HEK293 (cell line): Measurements from ENCODE around the gene ATAT1.

Source experiments
- CTCF ChIA-PET: fragments of 350-600 bp; formaldehyde crosslinking; extraction: SDS; loops from one replicate; lab custom pipeline; 2021; ENCODE audit warnings: antibody characterized with exemption; lab: Yijun Ruan, JAX
- POLR2A ChIA-PET: fragments of 300-600 bp; formaldehyde crosslinking; extraction: SDS; loops from one replicate; lab custom pipeline; 2020; ENCODE audit warnings: antibody characterized with exemption, inconsistent platforms; lab: Yijun Ruan, JAX
- H3K27ac ChIP-seq: fragments of 200-500 bp; sonication (Bioruptor generic); 2 replicates; pipeline ENCODE4 v1.5.1; 2014; ENCODE audit warnings: low read depth, low read length, control low read depth, inconsistent platforms; ENCODE audit errors: extremely low read depth
- H3K36me3 ChIP-seq, 2 experiments: fragments of 200-500 bp in 1 of 2; sonication (Bioruptor generic) in 1 of 2; 1 replicate in 1 of 2; 2 replicates in 1 of 2; pipeline ENCODE4 v1.5.1; 2014 to 2017; ENCODE audit warnings: inconsistent platforms in 2 of 2, low read length in 2 of 2; ENCODE audit not compliant: control insufficient read depth in 2 of 2, insufficient read depth in 1 of 2
- H3K4me1 ChIP-seq: fragments of 200-500 bp; sonication (Bioruptor generic); 2 replicates; pipeline ENCODE4 v1.5.1; 2014; ENCODE audit warnings: mild to moderate bottlenecking, low read length, inconsistent platforms; ENCODE audit not compliant: control insufficient read depth, insufficient read depth
- H3K4me3 ChIP-seq: 2 replicates; pipeline ENCODE4 v1.5.1; 2011; ENCODE audit warnings: low read depth, mild to moderate bottlenecking, control low read depth, low read length, moderate library complexity
- H3K9me3 ChIP-seq: fragments of 200-500 bp; sonication (Bioruptor generic); 2 replicates; pipeline ENCODE4 v1.5.1; 2014; ENCODE audit warnings: low read depth, low read length, inconsistent platforms; ENCODE audit not compliant: control insufficient read depth, insufficient read depth
- HOXC10 ChIP-seq: sonication (generic); formaldehyde crosslinking; IDR thresholded peaks from 2 replicates; pipeline ENCODE4 v1.8.1; 2023; ENCODE audit warnings: mild to moderate bottlenecking, missing genetic modification reagents
- REPIN1 ChIP-seq: fragments of 450-650 bp; formaldehyde crosslinking; IDR thresholded peaks from 2 replicates; pipeline ENCODE4 v1.5.1; 2017; ENCODE audit warnings: missing biosample characterization, missing genetic modification characterization, low read depth
- WT1 ChIP-seq: fragments of 450-650 bp; formaldehyde crosslinking; IDR thresholded peaks from 2 replicates; pipeline ENCODE4 v1.5.1; 2016; ENCODE audit warnings: missing biosample characterization, missing genetic modification characterization
- YY1 ChIP-seq: fragments of 450-650 bp; formaldehyde crosslinking; IDR thresholded peaks from 2 replicates; pipeline ENCODE4 v1.5.1; 2018; ENCODE audit warnings: missing biosample characterization, missing genetic modification characterization
- ZFP69B ChIP-seq: fragments of 450-650 bp; formaldehyde crosslinking; IDR thresholded peaks from 2 replicates; pipeline ENCODE4 v1.5.1; 2016; ENCODE audit warnings: missing biosample characterization, missing genetic modification characterization
- ZNF132 ChIP-seq: fragments of 450-650 bp; formaldehyde crosslinking; IDR thresholded peaks from 2 replicates; pipeline ENCODE4 v1.5.1; 2017; ENCODE audit warnings: missing biosample characterization, missing genetic modification characterization, borderline replicate concordance
- ZNF133 ChIP-seq: fragments of 450-650 bp; formaldehyde crosslinking; IDR thresholded peaks from 2 replicates; pipeline ENCODE4 v1.5.1; 2016; ENCODE audit warnings: missing biosample characterization, missing genetic modification characterization
- ZNF140 ChIP-seq: fragments of 450-650 bp; formaldehyde crosslinking; IDR thresholded peaks from 2 replicates; pipeline ENCODE4 v1.5.1; 2016; ENCODE audit warnings: missing biosample characterization, missing genetic modification characterization
- ZNF19 ChIP-seq: fragments of 450-650 bp; formaldehyde crosslinking; IDR thresholded peaks from 2 replicates; pipeline ENCODE4; 2016; ENCODE audit warnings: missing biosample characterization, missing genetic modification characterization, low read depth
- ZNF223 ChIP-seq: fragments of 450-650 bp; formaldehyde crosslinking; IDR thresholded peaks from 2 replicates; pipeline ENCODE4 v1.5.1; 2016; ENCODE audit warnings: missing biosample characterization, missing genetic modification characterization
- ZNF473 ChIP-seq: fragments of 450-650 bp; formaldehyde crosslinking; IDR thresholded peaks from 2 replicates; pipeline ENCODE4 v1.5.1; 2017; ENCODE audit warnings: missing biosample characterization, missing genetic modification characterization
- ZNF510 ChIP-seq: fragments of 450-650 bp; formaldehyde crosslinking; IDR thresholded peaks from 2 replicates; pipeline ENCODE4 v1.5.1; 2018; ENCODE audit warnings: mild to moderate bottlenecking, missing genetic modification characterization, missing biosample characterization; ENCODE audit not compliant: insufficient replicate concordance
- ZNF514 ChIP-seq: fragments of 450-650 bp; formaldehyde crosslinking; IDR thresholded peaks from 2 replicates; pipeline ENCODE4 v1.5.1; 2016; ENCODE audit warnings: missing biosample characterization, missing genetic modification characterization
- ZNF664 ChIP-seq: fragments of 450-650 bp; formaldehyde crosslinking; IDR thresholded peaks from 2 replicates; pipeline ENCODE4 v1.5.1; 2016; ENCODE audit warnings: missing biosample characterization, missing genetic modification characterization
- ZNF830 ChIP-seq: fragments of 450-650 bp; IDR thresholded peaks from 2 replicates; pipeline ENCODE4 v1.5.0; 2018; ENCODE audit warnings: missing biosample characterization, missing genetic modification characterization, low read depth, mild to moderate bottlenecking, moderate library complexity
- ZNF837 ChIP-seq: fragments of 450-650 bp; formaldehyde crosslinking; IDR thresholded peaks from 2 replicates; pipeline ENCODE4 v1.5.1; 2016; ENCODE audit warnings: missing biosample characterization, missing genetic modification characterization
- TF ChIP-seq, protein P1 (sequence below): fragments of 450-650 bp; formaldehyde crosslinking; IDR thresholded peaks from 2 replicates; pipeline ENCODE4 v1.5.1; 2016; ENCODE audit warnings: missing biosample characterization, missing genetic modification characterization, borderline replicate concordance
- TF ChIP-seq, protein P2 (sequence below): fragments of 450-650 bp; formaldehyde crosslinking; IDR thresholded peaks from 2 replicates; pipeline ENCODE4 v1.5.1; 2016; ENCODE audit warnings: missing biosample characterization, missing genetic modification characterization
- TF ChIP-seq, protein P3 (sequence below): fragments of 450-650 bp; formaldehyde crosslinking; IDR thresholded peaks from 2 replicates; pipeline ENCODE4 v1.5.1; 2016; ENCODE audit warnings: missing biosample characterization, missing genetic modification characterization, borderline replicate concordance
- TF ChIP-seq, protein P4 (sequence below): fragments of 450-650 bp; formaldehyde crosslinking; IDR thresholded peaks from 2 replicates; pipeline ENCODE4 v1.5.1; 2016; ENCODE audit warnings: missing biosample characterization, missing genetic modification characterization
- TF ChIP-seq, protein P5 (sequence below): fragments of 450-650 bp; formaldehyde crosslinking; IDR thresholded peaks from 2 replicates; pipeline ENCODE4 v1.5.1; 2016; ENCODE audit warnings: missing biosample characterization, missing genetic modification characterization
- TF ChIP-seq, protein P6 (sequence below): fragments of 450-650 bp; formaldehyde crosslinking; IDR thresholded peaks from 2 replicates; pipeline ENCODE4 v1.5.1; 2017; ENCODE audit warnings: missing biosample characterization, missing genetic modification characterization
- TF ChIP-seq, protein P7 (sequence below): fragments of 450-650 bp; formaldehyde crosslinking; IDR thresholded peaks from 2 replicates; pipeline ENCODE4 v1.5.1; 2016; ENCODE audit warnings: missing biosample characterization, missing genetic modification characterization

ATAT1 gene

DNA sequence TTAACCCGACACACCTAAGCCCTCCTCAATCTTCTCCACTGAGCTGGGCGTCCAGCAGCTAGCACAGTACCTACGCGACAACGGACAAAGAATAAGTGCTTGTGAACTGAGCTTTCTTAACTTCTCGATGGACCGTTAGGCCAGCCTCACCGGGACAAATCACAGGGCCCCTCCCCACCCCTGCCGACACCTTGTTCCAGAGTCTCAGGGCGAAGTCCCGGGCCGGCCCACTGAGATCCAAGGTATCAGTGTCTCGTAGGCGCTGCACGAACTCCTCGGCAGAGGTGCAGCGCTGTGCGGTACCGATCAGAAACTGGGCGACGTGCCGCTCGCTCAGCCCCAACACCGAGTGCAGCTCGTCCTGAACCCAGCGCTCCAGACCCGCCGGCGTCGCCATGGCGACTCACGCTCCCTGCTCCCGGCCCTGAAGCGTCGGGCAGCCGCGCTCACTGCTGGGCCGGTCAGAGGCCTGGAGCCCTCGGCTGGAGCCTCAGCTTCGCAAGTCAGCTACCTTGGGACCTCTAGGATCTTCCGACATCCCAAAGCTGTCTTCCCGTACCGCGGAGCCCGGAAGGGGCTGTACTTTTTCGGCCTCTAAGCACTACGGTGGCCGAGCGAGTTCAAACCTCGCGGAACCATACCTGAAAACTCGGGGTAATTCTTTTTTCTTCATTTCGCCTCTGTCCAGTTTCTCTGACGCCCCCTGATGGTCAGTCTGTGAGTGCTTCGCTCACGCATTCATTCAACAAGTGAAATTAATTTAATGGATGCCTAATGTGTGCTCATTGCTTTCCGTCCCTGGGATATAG is 46.0 kb downstream of the ATAT1 start, which contains the start of gene DHX16:
Gene DHX16 (minus strand): TSS at position 562 of the 809 bp plus-strand sequence. CDS start 165 bp downstream, at position 397.
- Histone ChIP-seq H3K36me3 (peaks cover 35 to 43% of the 10 kb centered on the region in 2 experiments), H3K4me1 (0 out of 2 replicates have a peak, but pooled peaks cover 3% of the 10 kb centered on the region), H3K27ac (peak within 1 kb of the TSS; percentile 54; the same call in 1 of the 2 replicates), H3K4me3 (peak within 1 kb of the TSS; percentile 60), H3K9me3 (no peaks in the 10 kb centered on the region)
- CTCF ChIA-PET, result interaction anchor here (0.5 to 19.6 kb wide), 37 partner anchors 9 to 415 kb away, joined by 3 to 692 read pairs (median 4); partner anchors contain the start of genes GNL1, MDC1, NRM and TUBB
- POLR2A ChIA-PET, result interaction anchor here (0.5 to 2.7 kb wide), 28 partner anchors 8 to 190 kb away, joined by 3 to 39 read pairs (median 4); partner anchors contain the start of genes MDC1, MRPS18B and PPP1R10
- TF ChIP-seq ZNF514 (tag by site-specific recombination), result no peak
- no peak for TF ChIP-seq WT1
- TF ChIP-seq, protein P1, sequence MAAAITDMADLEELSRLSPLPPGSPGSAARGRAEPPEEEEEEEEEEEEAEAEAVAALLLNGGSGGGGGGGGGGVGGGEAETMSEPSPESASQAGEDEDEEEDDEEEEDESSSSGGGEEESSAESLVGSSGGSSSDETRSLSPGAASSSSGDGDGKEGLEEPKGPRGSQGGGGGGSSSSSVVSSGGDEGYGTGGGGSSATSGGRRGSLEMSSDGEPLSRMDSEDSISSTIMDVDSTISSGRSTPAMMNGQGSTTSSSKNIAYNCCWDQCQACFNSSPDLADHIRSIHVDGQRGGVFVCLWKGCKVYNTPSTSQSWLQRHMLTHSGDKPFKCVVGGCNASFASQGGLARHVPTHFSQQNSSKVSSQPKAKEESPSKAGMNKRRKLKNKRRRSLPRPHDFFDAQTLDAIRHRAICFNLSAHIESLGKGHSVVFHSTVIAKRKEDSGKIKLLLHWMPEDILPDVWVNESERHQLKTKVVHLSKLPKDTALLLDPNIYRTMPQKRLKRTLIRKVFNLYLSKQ (tag by site-specific recombination), result no peak
- no peak for TF ChIP-seq ZNF19 (tag by site-specific recombination)
- TF ChIP-seq ZNF223 (tag by site-specific recombination), result no peak
- TF ChIP-seq ZNF510 (tag by site-specific recombination), result no peak
- peak; percentile 59; the same call in 1 of the 2 replicates for TF ChIP-seq YY1
- peak; percentile 100 for TF ChIP-seq ZNF664 (tag by site-specific recombination)
- TF ChIP-seq REPIN1 (tag by site-specific recombination), result no peak
- no peak for TF ChIP-seq ZNF133
- TF ChIP-seq, protein P2, sequence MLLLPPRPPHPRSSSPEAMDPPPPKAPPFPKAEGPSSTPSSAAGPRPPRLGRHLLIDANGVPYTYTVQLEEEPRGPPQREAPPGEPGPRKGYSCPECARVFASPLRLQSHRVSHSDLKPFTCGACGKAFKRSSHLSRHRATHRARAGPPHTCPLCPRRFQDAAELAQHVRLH, result peak; percentile 95
- peak; percentile 65; the same call in 1 of the 2 replicates for TF ChIP-seq ZFP69B (tag by site-specific recombination)
- TF ChIP-seq ZNF140, result no peak
- TF ChIP-seq, protein P3, sequence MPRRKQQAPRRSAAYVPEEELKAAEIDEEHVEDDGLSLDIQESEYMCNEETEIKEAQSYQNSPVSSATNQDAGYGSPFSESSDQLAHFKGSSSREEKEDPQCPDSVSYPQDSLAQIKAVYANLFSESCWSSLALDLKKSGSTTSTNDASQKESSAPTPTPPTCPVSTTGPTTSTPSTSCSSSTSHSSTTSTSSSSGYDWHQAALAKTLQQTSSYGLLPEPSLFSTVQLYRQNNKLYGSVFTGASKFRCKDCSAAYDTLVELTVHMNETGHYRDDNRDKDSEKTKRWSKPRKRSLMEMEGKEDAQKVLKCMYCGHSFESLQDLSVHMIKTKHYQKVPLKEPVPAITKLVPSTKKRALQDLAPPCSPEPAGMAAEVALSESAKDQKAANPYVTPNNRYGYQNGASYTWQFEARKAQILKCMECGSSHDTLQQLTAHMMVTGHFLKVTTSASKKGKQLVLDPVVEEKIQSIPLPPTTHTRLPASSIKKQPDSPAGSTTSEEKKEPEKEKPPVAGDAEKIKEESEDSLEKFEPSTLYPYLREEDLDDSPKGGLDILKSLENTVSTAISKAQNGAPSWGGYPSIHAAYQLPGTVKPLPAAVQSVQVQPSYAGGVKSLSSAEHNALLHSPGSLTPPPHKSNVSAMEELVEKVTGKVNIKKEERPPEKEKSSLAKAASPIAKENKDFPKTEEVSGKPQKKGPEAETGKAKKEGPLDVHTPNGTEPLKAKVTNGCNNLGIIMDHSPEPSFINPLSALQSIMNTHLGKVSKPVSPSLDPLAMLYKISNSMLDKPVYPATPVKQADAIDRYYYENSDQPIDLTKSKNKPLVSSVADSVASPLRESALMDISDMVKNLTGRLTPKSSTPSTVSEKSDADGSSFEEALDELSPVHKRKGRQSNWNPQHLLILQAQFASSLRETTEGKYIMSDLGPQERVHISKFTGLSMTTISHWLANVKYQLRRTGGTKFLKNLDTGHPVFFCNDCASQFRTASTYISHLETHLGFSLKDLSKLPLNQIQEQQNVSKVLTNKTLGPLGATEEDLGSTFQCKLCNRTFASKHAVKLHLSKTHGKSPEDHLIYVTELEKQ, result no peak
- no peak for TF ChIP-seq ZNF837 (tag by site-specific recombination)
- TF ChIP-seq, protein P4, sequence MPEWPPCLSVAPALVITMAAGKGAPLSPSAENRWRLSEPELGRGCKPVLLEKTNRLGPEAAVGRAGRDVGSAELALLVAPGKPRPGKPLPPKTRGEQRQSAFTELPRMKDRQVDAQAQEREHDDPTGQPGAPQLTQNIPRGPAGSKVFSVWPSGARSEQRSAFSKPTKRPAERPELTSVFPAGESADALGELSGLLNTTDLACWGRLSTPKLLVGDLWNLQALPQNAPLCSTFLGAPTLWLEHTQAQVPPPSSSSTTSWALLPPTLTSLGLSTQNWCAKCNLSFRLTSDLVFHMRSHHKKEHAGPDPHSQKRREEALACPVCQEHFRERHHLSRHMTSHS (tag by site-specific recombination), result no peak
- no peak for TF ChIP-seq HOXC10 (CRISPR knock-in tag)
- no peak for TF ChIP-seq ZNF132
- no peak for TF ChIP-seq ZNF830 (tag by site-specific recombination)
- TF ChIP-seq ZNF473 (tag by site-specific recombination), result no peak
- TF ChIP-seq, protein P5, sequence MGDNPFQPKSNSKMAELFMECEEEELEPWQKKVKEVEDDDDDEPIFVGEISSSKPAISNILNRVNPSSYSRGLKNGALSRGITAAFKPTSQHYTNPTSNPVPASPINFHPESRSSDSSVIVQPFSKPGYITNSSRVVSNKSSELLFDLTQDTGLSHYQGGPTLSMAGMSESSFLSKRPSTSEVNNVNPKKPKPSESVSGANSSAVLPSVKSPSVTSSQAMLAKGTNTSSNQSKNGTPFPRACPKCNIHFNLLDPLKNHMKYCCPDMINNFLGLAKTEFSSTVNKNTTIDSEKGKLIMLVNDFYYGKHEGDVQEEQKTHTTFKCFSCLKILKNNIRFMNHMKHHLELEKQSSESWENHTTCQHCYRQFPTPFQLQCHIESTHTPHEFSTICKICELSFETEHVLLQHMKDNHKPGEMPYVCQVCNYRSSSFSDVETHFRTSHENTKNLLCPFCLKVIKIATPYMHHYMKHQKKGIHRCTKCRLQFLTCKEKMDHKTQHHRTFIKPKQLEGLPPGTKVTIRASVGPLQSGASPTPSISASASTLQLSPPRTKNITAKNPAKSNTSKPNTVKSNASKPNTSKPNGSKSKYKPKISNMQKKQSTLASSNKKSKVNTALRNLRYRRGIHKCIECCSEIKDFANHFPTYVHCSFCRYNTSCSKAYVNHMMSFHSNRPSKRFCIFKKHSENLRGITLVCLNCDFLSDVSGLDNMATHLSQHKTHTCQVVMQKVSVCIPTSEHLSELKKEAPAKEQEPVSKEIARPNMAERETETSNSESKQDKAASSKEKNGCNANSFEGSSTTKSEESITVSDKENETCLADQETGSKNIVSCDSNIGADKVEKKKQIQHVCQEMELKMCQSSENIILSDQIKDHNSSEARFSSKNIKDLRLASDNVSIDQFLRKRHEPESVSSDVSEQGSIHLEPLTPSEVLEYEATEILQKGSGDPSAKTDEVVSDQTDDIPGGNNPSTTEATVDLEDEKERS (tag by site-specific recombination), result no peak
- TF ChIP-seq, protein P6, sequence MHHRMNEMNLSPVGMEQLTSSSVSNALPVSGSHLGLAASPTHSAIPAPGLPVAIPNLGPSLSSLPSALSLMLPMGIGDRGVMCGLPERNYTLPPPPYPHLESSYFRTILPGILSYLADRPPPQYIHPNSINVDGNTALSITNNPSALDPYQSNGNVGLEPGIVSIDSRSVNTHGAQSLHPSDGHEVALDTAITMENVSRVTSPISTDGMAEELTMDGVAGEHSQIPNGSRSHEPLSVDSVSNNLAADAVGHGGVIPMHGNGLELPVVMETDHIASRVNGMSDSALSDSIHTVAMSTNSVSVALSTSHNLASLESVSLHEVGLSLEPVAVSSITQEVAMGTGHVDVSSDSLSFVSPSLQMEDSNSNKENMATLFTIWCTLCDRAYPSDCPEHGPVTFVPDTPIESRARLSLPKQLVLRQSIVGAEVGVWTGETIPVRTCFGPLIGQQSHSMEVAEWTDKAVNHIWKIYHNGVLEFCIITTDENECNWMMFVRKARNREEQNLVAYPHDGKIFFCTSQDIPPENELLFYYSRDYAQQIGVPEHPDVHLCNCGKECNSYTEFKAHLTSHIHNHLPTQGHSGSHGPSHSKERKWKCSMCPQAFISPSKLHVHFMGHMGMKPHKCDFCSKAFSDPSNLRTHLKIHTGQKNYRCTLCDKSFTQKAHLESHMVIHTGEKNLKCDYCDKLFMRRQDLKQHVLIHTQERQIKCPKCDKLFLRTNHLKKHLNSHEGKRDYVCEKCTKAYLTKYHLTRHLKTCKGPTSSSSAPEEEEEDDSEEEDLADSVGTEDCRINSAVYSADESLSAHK (tag by site-specific recombination), result no peak
- TF ChIP-seq, protein P7, sequence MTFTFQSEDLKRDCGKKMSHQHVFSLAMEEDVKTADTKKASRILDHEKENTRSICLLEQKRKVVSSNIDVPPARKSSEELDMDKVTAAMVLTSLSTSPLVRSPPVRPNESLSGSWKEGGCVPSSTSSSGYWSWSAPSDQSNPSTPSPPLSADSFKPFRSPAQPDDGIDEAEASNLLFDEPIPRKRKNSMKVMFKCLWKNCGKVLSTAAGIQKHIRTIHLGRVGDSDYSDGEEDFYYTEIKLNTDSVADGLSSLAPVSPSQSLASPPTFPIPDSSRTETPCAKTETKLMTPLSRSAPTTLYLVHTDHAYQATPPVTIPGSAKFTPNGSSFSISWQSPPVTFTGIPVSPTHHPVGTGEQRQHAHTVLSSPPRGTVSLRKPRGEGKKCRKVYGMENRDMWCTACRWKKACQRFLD (tag by site-specific recombination), result no peak
